ENCODE results near the gene RSRC2.
"Not testable (repeated sequence)": the region's sequence is repeated elsewhere in the genome, so short reads cannot be mapped to it uniquely, and the experiment has no call there.

The RSRC2 gene

DNA sequence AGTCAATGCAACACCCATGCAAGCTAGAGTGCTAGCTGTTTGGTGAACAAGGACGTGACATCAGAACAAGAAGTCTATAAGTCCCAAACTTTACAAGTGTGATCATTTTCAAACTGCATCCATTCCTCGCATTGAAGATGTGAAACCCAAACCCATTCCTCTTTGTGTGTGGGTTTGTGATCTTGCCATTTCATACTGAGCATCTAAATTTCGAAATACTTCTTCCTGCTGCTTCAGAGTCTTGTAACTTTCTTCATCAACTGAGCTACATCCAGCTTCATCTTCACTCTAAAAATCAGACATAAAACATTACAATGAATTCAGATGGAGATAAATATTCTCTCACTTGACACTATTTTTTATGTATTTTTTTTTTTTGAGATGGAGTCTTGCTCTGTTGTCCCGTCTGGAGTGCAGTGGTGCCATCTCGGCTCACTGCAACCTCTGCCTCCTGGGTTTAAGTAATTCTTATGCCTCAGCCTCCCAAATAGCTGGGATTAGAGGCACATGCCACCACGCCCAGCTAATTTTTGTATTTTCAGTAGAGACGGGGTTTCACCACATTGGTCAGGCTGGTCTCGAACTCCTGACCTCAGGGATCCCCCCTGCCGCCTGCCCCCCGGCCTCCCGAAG is 21.2 kb downstream of the RSRC2 start:
- DNase-seq (ENCODE audit: low read depth, low spot score) = no peak
- Histone ChIP-seq H3K27ac (ENCODE audit: low read length) (no peak overlapping the region), H3K4me3 (ENCODE audit: low read length) (no peak overlapping the region), H3K36me3 (ENCODE audit: control insufficient read depth, insufficient read depth, low read length) (peaks cover 26% of the 10 kb centered on the region), H3K9me3 (ENCODE audit: control insufficient read depth, insufficient read depth, low read length) (no peaks in the 10 kb centered on the region), H3K27me3 (ENCODE audit: control insufficient read depth, insufficient read depth, low read length) (no peaks in the 10 kb centered on the region), H3K4me1 (ENCODE audit: control insufficient read depth, insufficient read depth, low read length) (no peaks in the 10 kb centered on the region)
- WGBS (ENCODE audit: insufficient coverage, insufficient read length) = no CpG with 5 or more reads among the region's 11 CpGs

DNA sequence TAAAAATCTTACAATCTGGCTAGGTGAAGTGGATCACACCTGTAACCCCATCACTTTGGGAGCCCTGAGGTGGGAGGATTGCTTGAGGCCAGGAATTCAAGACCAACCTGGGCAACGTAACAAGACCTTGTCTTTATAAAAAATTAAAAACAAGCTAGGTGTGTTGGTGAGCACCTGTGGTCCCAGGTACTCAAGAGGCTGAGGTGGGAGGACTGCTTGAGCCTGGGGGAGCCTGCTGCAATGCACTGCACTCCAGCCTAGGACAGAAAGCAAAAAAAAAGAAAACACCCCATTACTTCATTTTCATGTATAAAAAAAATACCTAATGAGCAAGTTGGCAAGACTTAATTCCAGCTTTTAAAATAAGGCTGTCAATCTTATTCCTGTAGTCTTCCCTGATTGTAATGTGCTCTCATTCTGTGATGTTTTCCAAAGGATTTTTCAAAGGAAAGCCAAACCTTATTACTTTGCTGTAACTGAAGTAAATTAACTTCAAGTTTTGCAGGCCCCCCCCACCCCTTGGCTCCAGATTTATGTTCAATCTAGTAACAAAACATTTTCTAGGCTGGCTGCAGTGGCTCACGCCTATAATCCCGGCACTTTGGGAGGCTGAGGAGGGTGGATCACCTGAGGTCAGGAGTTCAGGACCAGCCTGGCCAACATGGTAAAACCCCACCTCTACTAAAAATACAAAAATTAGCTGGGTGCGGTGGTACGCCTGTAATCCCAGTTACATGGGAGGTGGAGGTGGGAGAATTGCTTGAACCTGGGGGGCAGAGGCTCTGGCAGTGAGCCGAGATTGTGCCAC is 22.7 kb downstream of the RSRC2 start:
- Histone ChIP-seq H3K4me3 (ENCODE audit: low read length) (no peak overlapping the region), H3K9me3 (ENCODE audit: control insufficient read depth, insufficient read depth, low read length) (no peaks in the 10 kb centered on the region), H3K27ac (ENCODE audit: low read length) (no peak overlapping the region), H3K36me3 (ENCODE audit: control insufficient read depth, insufficient read depth, low read length) (peaks cover 19% of the 10 kb centered on the region), H3K27me3 (ENCODE audit: control insufficient read depth, insufficient read depth, low read length) (no peaks in the 10 kb centered on the region), H3K4me1 (ENCODE audit: control insufficient read depth, insufficient read depth, low read length) (no peaks in the 10 kb centered on the region)
- WGBS (ENCODE audit: insufficient coverage, insufficient read length) = no CpG with 5 or more reads among the region's 6 CpGs
- no peak for DNase-seq (ENCODE audit: low read depth, low spot score)

DNA sequence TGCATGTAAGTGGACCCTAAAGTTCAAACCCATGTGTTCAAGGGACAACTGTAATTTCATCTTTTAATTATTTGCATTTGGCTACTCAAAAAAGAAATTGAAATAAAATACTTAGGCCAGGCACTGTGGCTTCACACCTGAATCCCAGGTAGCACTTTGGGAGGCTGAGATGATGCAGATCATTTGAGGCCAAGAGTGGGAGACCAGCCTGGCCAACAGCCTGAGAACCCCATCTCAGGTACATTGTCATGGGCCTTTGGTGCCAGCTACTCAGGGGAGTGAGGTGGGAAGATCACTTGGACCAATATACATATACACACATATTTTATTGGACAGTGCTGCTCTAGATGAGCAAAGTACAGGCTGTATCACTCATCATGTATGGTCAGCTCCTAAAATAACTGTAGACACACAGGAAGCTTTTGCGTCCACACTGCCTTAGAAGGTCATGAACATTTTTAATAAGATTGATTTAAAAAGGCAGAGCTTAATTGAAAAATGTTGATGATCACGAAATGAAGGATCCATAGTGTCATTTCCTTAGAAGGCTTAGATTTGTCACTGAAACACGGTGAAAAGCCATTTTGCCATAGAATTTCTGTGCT is 23.5 kb downstream of the RSRC2 start:
- no CpG with 5 or more reads among the region's 3 CpGs for WGBS (ENCODE audit: insufficient coverage, insufficient read length)
- Histone ChIP-seq H3K4me1 (ENCODE audit: control insufficient read depth, insufficient read depth, low read length) (no peaks in the 10 kb centered on the region), H3K36me3 (ENCODE audit: control insufficient read depth, insufficient read depth, low read length) (peaks cover 18% of the 10 kb centered on the region), H3K9me3 (ENCODE audit: control insufficient read depth, insufficient read depth, low read length) (no peaks in the 10 kb centered on the region), H3K27ac (ENCODE audit: low read length) (no peak overlapping the region), H3K27me3 (ENCODE audit: control insufficient read depth, insufficient read depth, low read length) (no peaks in the 10 kb centered on the region), H3K4me3 (ENCODE audit: low read length) (no peak overlapping the region)
- DNase-seq (ENCODE audit: low read depth, low spot score) = no peak

DNA sequence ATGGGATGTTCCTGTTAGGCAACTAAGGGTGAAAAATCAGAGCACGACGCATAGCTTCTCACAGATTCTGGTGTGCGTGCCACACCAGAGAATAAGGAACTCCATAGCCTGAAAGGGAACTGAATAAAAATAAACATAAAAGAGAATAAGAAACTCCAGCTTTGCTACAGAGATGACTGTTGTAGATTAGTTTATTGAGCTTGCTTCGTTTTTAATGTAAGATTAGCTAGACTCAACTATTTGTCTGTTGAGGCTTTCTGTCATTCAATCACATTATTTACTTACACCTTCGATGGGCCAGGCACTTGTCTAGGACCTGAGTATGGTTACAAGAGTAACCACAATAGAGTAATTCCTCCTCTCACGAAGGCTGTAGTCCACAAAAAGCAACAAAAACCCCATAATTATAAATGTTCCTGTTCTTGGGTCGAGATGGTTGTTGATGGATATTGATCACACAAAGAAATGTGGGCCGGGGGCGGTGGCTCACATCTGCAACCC is 25.2 kb downstream of the RSRC2 start:
- H3K36me3 ChIP-seq (ENCODE audit: control insufficient read depth, insufficient read depth, low read length) = peaks cover 8% of the 10 kb centered on the region
- no peak overlapping the region; the same call in 1 of the 2 replicates for H3K4me3 ChIP-seq (ENCODE audit: low read length)
- H3K27me3 ChIP-seq (ENCODE audit: control insufficient read depth, insufficient read depth, low read length) = no peaks in the 10 kb centered on the region
- WGBS (ENCODE audit: insufficient coverage, insufficient read length) = no CpG with 5 or more reads among the region's 9 CpGs
- no peaks in the 10 kb centered on the region for H3K4me1 ChIP-seq (ENCODE audit: control insufficient read depth, insufficient read depth, low read length)
- DNase-seq (ENCODE audit: low read depth, low spot score) = no peak
- no peaks in the 10 kb centered on the region for H3K9me3 ChIP-seq (ENCODE audit: control insufficient read depth, insufficient read depth, low read length)
- no peak overlapping the region for H3K27ac ChIP-seq (ENCODE audit: low read length)

DNA sequence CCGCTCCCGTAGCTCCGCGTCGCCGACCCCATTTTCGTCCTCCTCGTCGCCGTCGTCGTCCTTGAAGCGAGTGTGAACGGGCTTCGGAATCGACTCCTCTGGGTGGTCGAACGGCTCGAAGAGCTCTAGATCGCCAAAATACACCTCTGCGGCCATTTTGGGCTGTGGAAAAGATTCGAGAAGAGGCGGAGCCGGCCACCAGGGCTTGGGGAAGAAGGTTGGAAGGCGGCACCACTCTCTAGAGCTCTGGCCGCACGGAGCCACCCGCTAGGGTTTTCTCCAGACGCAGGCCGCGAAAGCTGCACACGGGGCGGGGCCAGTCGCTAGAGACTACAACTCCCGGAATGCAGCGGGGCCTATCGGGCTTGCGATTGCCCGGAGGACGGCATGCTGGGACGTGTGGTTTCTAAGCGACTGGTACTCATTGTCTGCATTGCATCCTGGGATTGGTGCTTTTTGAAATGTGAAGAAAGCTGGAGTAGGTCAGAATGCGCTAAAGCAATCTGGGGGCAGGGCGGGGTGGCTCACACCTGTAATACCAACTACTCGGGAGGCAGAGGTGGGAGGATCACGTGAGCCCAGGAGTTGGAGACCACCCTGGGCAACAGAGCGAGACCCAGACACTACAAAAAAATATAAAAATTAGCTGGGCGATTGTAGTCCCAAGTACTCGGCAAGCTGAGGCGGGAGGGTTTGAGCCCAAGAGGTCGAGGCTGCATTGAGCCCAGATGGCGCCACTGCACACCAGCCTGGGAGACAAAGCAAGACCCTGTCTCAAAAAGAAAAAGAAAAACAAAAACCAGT is 25.8 kb downstream of the RSRC2 start, which contains the start of gene ZCCHC8:
Gene ZCCHC8 (minus strand): TSS at position 248 of the 804 bp plus-strand sequence. CDS start 92 bp downstream, at position 156.
- no peaks in the 10 kb centered on the region for H3K4me1 ChIP-seq (ENCODE audit: control insufficient read depth, insufficient read depth, low read length)
- H3K4me3 ChIP-seq (ENCODE audit: low read length) = peak within 1 kb of the TSS; percentile 95
- no peaks in the 10 kb centered on the region for H3K9me3 ChIP-seq (ENCODE audit: control insufficient read depth, insufficient read depth, low read length)
- no peak within 1 kb of the TSS for H3K27ac ChIP-seq (ENCODE audit: low read length)
- no CpG with 5 or more reads among the region's 52 CpGs for WGBS (ENCODE audit: insufficient coverage, insufficient read length)
- H3K36me3 ChIP-seq (ENCODE audit: control insufficient read depth, insufficient read depth, low read length) = peaks cover 3% of the 10 kb centered on the region; the same call in 1 of the 2 replicates
- no peaks in the 10 kb centered on the region for H3K27me3 ChIP-seq (ENCODE audit: control insufficient read depth, insufficient read depth, low read length)
- peak; percentile 97 for DNase-seq (ENCODE audit: low read depth, low spot score)

DNA sequence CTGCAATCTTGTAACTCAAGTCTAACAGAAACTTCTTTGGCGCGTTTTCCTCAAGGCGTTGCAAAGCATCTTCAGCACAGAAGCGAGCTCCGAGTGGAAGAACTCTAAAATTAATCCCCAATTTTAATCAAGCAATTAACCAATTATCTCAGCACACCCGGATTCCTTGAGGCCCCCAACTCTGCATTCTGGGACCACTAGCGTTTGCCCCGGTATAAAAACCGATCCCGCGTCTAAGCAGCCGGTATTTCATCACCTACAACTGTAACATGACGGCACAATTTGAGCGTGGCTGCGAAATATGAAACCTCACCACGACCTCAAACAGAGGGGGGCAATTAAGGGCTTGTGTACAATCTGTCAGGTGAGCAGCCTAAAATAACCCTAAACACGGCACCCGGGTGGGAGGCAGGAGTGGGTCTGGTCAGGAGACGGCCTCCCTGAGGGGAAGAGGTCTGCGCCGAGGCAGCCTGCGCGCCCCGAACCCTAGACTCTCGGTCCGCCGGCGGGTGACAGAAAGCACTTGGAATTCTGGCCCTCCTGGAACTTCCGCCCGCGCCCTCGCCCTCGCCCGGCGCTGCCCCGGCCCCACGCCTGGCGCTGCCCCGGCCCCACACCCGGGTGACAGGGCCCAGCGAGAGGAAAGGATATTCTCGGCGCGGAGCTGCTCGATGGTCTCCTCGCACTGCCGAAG is 26.6 kb downstream of the RSRC2 start:
- H3K9me3 ChIP-seq (ENCODE audit: control insufficient read depth, insufficient read depth, low read length) = no peaks in the 10 kb centered on the region
- H3K36me3 ChIP-seq (ENCODE audit: control insufficient read depth, insufficient read depth, low read length) = no peaks in the 10 kb centered on the region; the same call in 1 of the 2 replicates
- DNase-seq (ENCODE audit: low read depth, low spot score) = no peak
- H3K4me3 ChIP-seq (ENCODE audit: low read length) = peak overlapping the region; percentile 95
- no peak overlapping the region for H3K27ac ChIP-seq (ENCODE audit: low read length)
- no CpG with 5 or more reads among the region's 47 CpGs for WGBS (ENCODE audit: insufficient coverage, insufficient read length)
- H3K27me3 ChIP-seq (ENCODE audit: control insufficient read depth, insufficient read depth, low read length) = no peaks in the 10 kb centered on the region
- no peaks in the 10 kb centered on the region for H3K4me1 ChIP-seq (ENCODE audit: control insufficient read depth, insufficient read depth, low read length)

DNA sequence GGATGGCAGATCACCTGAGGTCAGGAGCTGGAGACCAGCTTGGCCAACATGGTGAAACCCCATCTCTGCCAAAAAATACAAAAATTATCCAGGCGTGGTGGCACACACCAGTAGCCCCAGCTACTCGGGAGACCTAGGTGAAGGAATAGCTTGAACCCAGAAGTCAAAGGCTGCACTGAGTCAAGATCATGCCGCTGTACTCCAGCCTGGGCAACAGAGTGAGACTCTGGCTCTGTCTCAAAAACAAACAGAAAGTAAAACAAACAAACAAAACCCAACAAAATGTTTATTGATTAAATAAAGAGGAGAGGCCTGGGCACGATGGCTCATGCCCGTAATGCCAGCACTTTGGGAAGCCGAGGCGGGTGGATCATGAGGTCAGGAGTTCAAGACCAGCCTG is 31.5 kb downstream of the RSRC2 start:
- DNase-seq (ENCODE audit: low read depth, low spot score) = no peak
- H3K9me3 ChIP-seq (ENCODE audit: control insufficient read depth, insufficient read depth, low read length) = no peaks in the 10 kb centered on the region
- no peak overlapping the region for H3K4me3 ChIP-seq (ENCODE audit: low read length)
- no peaks in the 10 kb centered on the region for H3K4me1 ChIP-seq (ENCODE audit: control insufficient read depth, insufficient read depth, low read length)
- WGBS (ENCODE audit: insufficient coverage, insufficient read length) = no CpG with 5 or more reads among the region's 7 CpGs
- no peak overlapping the region for H3K27ac ChIP-seq (ENCODE audit: low read length)
- H3K27me3 ChIP-seq (ENCODE audit: control insufficient read depth, insufficient read depth, low read length) = no peaks in the 10 kb centered on the region
- H3K36me3 ChIP-seq (ENCODE audit: control insufficient read depth, insufficient read depth, low read length) = peaks cover 5% of the 10 kb centered on the region; the same call in 1 of the 2 replicates

DNA sequence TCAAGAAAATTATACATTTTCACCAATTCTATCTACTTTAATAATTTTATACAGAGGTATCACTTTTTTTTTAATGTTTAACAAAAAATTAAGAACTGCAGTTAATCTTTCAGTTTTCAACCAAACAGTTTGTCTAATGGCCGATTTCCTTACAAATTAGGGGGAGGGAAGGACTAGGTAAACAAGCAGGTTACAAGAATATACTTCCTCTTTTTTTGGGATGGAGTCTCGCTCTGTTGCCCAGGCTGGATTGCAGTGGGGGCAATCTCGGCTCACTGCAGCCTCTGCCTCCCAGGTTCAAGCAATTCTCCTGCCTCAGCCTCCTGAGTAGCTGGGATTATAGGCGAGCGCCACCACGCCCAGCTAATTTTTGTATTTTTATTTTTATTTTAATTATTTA is 33.5 kb downstream of the RSRC2 start:
- no CpG with 5 or more reads among the region's 6 CpGs for WGBS (ENCODE audit: insufficient coverage, insufficient read length)

DNA sequence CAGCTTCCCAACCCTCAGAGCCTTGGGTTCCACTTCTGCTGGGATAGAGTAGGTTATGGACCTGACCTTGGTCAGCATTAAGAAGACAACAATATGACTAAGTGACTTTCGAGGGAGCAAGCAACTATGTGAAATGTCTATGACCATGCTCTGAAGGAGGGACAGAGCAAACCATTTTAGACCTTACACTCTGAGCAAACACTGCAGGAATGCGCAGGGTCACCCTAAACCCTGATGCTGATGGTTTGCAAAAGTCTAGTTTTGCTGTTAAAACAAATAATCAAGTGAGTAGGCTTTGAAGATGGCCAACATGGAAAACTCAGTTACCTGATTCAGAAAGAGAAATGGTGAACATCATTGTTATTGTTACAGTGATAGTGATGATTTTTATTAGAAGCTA is 34.7 kb downstream of the RSRC2 start:
- no peaks in the 10 kb centered on the region for H3K4me1 ChIP-seq (ENCODE audit: control insufficient read depth, insufficient read depth, low read length)
- peaks cover 11% of the 10 kb centered on the region; the same call in 1 of the 2 replicates for H3K36me3 ChIP-seq (ENCODE audit: control insufficient read depth, insufficient read depth, low read length)
- H3K9me3 ChIP-seq (ENCODE audit: control insufficient read depth, insufficient read depth, low read length) = no peaks in the 10 kb centered on the region
- no peaks in the 10 kb centered on the region for H3K27me3 ChIP-seq (ENCODE audit: control insufficient read depth, insufficient read depth, low read length)
- WGBS (ENCODE audit: insufficient coverage, insufficient read length) = no CpG with 5 or more reads among the region's 2 CpGs
- no peak overlapping the region for H3K27ac ChIP-seq (ENCODE audit: low read length)
- H3K4me3 ChIP-seq (ENCODE audit: low read length) = no peak overlapping the region
- no peak for DNase-seq (ENCODE audit: low read depth, low spot score)

More for the DNA sequence above, 33.5 kb downstream of the RSRC2 start:
- H3K27me3 ChIP-seq (ENCODE audit: control insufficient read depth, insufficient read depth, low read length); H3K4me1 ChIP-seq (ENCODE audit: control insufficient read depth, insufficient read depth, low read length); DNase-seq (ENCODE audit: low read depth, low spot score); H3K9me3 ChIP-seq (ENCODE audit: control insufficient read depth, insufficient read depth, low read length); H3K27ac ChIP-seq (ENCODE audit: low read length); H3K36me3 ChIP-seq (ENCODE audit: control insufficient read depth, insufficient read depth, low read length); H3K4me3 ChIP-seq (ENCODE audit: low read length): not testable (repeated sequence)
